ENCODE measurements around the gene ADGB. TPM values are rescaled to one million over a fixed set of nuclear protein-coding genes. Genes with fewer than 3 reads are reported as not detected.
"Not testable (repeated sequence)": the region's sequence is repeated elsewhere in the genome, so short reads cannot be mapped to it uniquely, and the experiment has no call there.

The ADGB gene
- total and polyA plus RNA-seq, 4 donors: 0.23 TPM; not detected in 3

DNA sequence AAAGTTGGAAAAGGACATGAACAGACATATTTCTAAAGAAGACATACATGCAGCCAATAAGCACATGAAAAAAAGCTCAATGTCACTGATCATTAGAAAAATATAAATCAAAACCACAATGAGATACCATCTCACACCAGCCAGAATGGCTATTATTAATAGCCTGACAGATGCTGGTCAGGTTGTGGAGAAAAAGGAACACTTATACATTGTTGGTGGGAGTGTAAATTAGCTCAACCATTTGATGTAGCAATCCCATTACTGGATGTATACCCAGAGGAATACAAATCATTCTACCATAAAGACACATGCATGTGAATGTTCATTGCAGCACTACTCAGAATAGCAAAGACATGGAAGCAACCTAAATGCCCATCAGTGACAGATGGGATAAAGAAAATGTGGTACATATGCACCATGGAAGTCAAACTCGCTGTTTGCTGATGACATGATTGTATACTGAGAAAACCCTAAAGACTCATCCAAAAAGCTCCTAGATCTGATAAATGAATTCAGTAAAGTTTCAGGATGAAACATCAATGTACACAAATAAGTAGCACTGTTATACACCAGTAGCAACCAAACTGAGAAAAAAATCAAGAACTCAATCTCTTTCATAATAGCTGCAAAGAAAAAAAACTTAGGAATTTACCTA, 196.8 kb downstream of the ADGB start:
- 77% methylated on average over 1 of the region's 1 CpG for WGBS
- no peak overlapping the region for H3K9ac ChIP-seq (ENCODE audit: low read depth in 1 of 2, low read length in 2 of 2)
- H3K4me3 ChIP-seq (ENCODE audit: low read depth in 1 of 3, low read length in 3 of 3): no peak overlapping the region
- DNase-seq (ENCODE audit: low spot score): no peak
- H3K36me3 ChIP-seq (ENCODE audit: control insufficient read depth in 4 of 4, insufficient read depth in 3 of 4, low read depth in 1 of 4, low read length in 3 of 4): no peaks in the 10 kb centered on the region
- H3K9me3 ChIP-seq (ENCODE audit: control insufficient read depth in 4 of 4, low read length in 3 of 4): peaks cover 0 to 3% (median 0%) of the 10 kb centered on the region in 4 donors
- TF ChIP-seq RXRA (IDR thresholded peaks at IDR 0.05) (no peak), TAF1 (conservative IDR thresholded peaks at IDR 0.05) (no peak), FOXA1 (IDR thresholded peaks at IDR 0.05) (no peak), NR2F2 (IDR thresholded peaks at IDR 0.05) (no peak), FOXA2 (IDR thresholded peaks at IDR 0.05) (no peak), HNF4A (conservative IDR thresholded peaks at IDR 0.05) (no peak)
- TF ChIP-seq, protein P1, sequence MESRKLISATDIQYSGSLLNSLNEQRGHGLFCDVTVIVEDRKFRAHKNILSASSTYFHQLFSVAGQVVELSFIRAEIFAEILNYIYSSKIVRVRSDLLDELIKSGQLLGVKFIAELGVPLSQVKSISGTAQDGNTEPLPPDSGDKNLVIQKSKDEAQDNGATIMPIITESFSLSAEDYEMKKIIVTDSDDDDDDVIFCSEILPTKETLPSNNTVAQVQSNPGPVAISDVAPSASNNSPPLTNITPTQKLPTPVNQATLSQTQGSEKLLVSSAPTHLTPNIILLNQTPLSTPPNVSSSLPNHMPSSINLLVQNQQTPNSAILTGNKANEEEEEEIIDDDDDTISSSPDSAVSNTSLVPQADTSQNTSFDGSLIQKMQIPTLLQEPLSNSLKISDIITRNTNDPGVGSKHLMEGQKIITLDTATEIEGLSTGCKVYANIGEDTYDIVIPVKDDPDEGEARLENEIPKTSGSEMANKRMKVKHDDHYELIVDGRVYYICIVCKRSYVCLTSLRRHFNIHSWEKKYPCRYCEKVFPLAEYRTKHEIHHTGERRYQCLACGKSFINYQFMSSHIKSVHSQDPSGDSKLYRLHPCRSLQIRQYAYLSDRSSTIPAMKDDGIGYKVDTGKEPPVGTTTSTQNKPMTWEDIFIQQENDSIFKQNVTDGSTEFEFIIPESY (IDR thresholded peaks at IDR 0.05): no peak
- no peak overlapping the region for H3K27ac ChIP-seq (ENCODE audit: low read depth in 1 of 2, low read length in 2 of 2)
- no peaks in the 10 kb centered on the region for H3K4me1 ChIP-seq (ENCODE audit: control insufficient read depth in 4 of 4, insufficient read depth in 4 of 4, low read length in 3 of 4)
- no peaks in the 10 kb centered on the region for H3K27me3 ChIP-seq (ENCODE audit: control insufficient read depth in 4 of 4, insufficient read depth in 4 of 4, low read length in 3 of 4)

DNA sequence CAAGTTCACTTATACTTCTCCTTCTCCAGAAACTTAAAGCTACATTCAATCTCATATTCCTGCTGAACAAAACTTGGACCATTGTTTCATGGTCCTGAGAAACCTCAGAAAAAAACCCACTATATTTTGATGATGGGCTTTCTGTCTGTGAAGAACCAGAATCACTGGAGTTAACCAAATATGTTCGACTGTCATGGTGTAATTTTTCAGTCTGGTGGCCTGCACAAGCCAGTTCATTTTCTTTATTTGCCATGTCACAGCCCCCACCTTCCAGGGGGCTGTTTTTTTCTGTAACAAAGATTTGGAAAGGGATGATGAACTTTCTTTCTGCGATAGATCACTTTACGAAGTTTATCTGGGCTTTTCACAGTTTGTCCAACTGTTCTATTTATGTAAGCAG, 204.4 kb downstream of the ADGB start:
- H3K36me3 ChIP-seq (ENCODE audit: control insufficient read depth in 4 of 4, insufficient read depth in 3 of 4, low read depth in 1 of 4, low read length in 3 of 4); DNase-seq (ENCODE audit: low spot score); H3K9ac ChIP-seq (ENCODE audit: low read depth in 1 of 2, low read length in 2 of 2); H3K4me3 ChIP-seq (ENCODE audit: low read depth in 1 of 3, low read length in 3 of 3); H3K27me3 ChIP-seq (ENCODE audit: control insufficient read depth in 4 of 4, insufficient read depth in 4 of 4, low read length in 3 of 4); H3K27ac ChIP-seq (ENCODE audit: low read depth in 1 of 2, low read length in 2 of 2); H3K9me3 ChIP-seq (ENCODE audit: control insufficient read depth in 4 of 4, low read length in 3 of 4); H3K4me1 ChIP-seq (ENCODE audit: control insufficient read depth in 4 of 4, insufficient read depth in 4 of 4, low read length in 3 of 4): not testable (repeated sequence)
- 77% methylated on average over 3 of the region's 3 CpGs for WGBS

DNA sequence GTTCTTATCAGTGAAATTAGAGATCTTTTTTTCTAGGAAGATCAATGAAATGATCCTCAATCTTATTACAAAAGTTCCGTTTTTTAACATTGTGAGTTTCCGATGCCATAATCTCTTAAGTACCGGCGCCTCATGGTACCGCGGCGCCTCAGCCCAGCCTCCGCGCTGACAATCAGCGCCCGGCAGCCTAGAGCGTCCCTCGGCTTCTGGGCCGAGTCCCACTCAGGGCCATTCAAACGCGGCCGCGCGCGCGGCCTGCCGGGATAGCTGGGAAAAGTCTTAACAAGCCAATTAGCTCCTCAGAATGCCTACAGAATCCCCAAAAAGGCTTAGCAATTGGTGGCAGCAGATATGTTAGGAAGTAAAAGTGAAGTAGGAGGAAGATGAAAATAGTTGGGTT, 204.8 kb downstream of the ADGB start:
- TF ChIP-seq, protein P1 (IDR thresholded peaks at IDR 0.05): no peak
- TF ChIP-seq GABPA (IDR thresholded peaks at IDR 0.05 in 1 of 2, conservative IDR thresholded peaks at IDR 0.05 in 1 of 2): no peak
- no peak for TF ChIP-seq FOXA2 (IDR thresholded peaks at IDR 0.05)
- no peaks in the 10 kb centered on the region for H3K27me3 ChIP-seq (ENCODE audit: control insufficient read depth in 4 of 4, insufficient read depth in 4 of 4, low read length in 3 of 4)
- no peak for DNase-seq (ENCODE audit: low spot score)
- H3K36me3 ChIP-seq (ENCODE audit: control insufficient read depth in 4 of 4, insufficient read depth in 3 of 4, low read depth in 1 of 4, low read length in 3 of 4): no peaks in the 10 kb centered on the region
- H3K9me3 ChIP-seq (ENCODE audit: control insufficient read depth in 4 of 4, low read length in 3 of 4): no peaks in the 10 kb centered on the region
- no peak overlapping the region for H3K9ac ChIP-seq (ENCODE audit: low read depth in 1 of 2, low read length in 2 of 2)
- no peaks in the 10 kb centered on the region for H3K4me1 ChIP-seq (ENCODE audit: control insufficient read depth in 4 of 4, insufficient read depth in 4 of 4, low read length in 3 of 4)
- no peak overlapping the region for H3K4me3 ChIP-seq (ENCODE audit: low read depth in 1 of 3, low read length in 3 of 3)
- no peak overlapping the region for H3K27ac ChIP-seq (ENCODE audit: low read depth in 1 of 2, low read length in 2 of 2)
- 60% methylated on average over 22 of the region's 22 CpGs for WGBS
